Right atrium auricular region (tissue), 2 donors: ENCODE measurements around the gene RAB6B. TPM values are rescaled to one million over a fixed set of nuclear protein-coding genes. Genes with fewer than 3 reads are reported as not detected.

ENCODE experiments used
- DNase-seq: peaks from one replicate; pipeline ENCODE4 v3.0.0-alpha.2; 2019; ENCODE audit warnings: low spot score
- H3K27ac ChIP-seq, 2 donors: fragments of 200-600 bp; sonication (generic); 1 replicate in 1 of 2; 2 replicates in 1 of 2; pipeline ENCODE4 v1.5.1; 2016 to 2019
- H3K27me3 ChIP-seq, 2 donors: fragments of 200-600 bp; sonication (generic); one replicate each; pipeline versions ENCODE4 v1.5.1 to v1.6.0; 2017 to 2019
- H3K36me3 ChIP-seq: fragments of 200-600 bp; sonication (generic); one replicate; pipeline ENCODE4 v1.5.1; 2016
- H3K4me1 ChIP-seq, 2 donors: fragments of 200-600 bp; sonication (generic); one replicate each; pipeline versions ENCODE4 v1.5.1 to v1.6.0; 2017 to 2019
- H3K4me3 ChIP-seq, 2 donors: fragments of 200-600 bp; sonication (generic); 1 replicate in 1 of 2; 2 replicates in 1 of 2; pipeline ENCODE4 v1.5.1; 2017 to 2019; ENCODE audit warnings: mild to moderate bottlenecking in 1 of 2, moderate library complexity in 1 of 2
- H3K9me3 ChIP-seq, 2 donors: fragments of 200-600 bp; sonication (generic); one replicate each; pipeline ENCODE4 v1.5.1; 2019
- CTCF ChIP-seq, 2 donors: fragments of 200-600 bp; sonication (generic); IDR thresholded peaks; one replicate each; pipeline ENCODE4 v1.5.1; 2019; ENCODE audit warnings: antibody characterized with exemption in 2 of 2
- total RNA-seq, 2 donors: library from RNA; depleted of rRNA; stranded (reverse); fragments of >200 nt; gene quantifications; one replicate each; pipeline ENCODE4 v1.1.0, GENCODE V29; 2016

The RAB6B gene
- total RNA-seq, 2 donors from 2014 or later, result 9.5 to 11.5 TPM

- peaks cover 10% of the 10 kb centered on the region for H3K36me3 ChIP-seq
- DNase-seq, result peak; percentile 30
- H3K4me1 ChIP-seq, result no peaks in the 10 kb centered on the region
Observed at GRCh38 chr3:133836497-133837158, 59.1 kb downstream of the RAB6B start.

GRCh38 chr3:133835961-133836360, 59.7 kb downstream of the RAB6B start:
- H3K36me3 ChIP-seq, result peaks cover 10% of the 10 kb centered on the region

More at GRCh38 chr3:133836497-133837158, 59.1 kb downstream of the RAB6B start:
- no peaks in the 10 kb centered on the region for H3K9me3 ChIP-seq
- H3K4me3 ChIP-seq, result no peak overlapping the region
- H3K27me3 ChIP-seq, result no peaks in the 10 kb centered on the region
- H3K27ac ChIP-seq, result no peak overlapping the region
- TF ChIP-seq CTCF (IDR thresholded peaks at IDR 0.05), result no peak

GRCh38 chr3:133835418-133835743, 60.3 kb downstream of the RAB6B start:
- peak; percentile 7 for DNase-seq
- TF ChIP-seq CTCF (IDR thresholded peaks at IDR 0.05), result no peak
- no peak overlapping the region for H3K27ac ChIP-seq
- peaks cover 0 to under 1% of the 10 kb centered on the region in 2 donors for H3K4me1 ChIP-seq
- no peaks in the 10 kb centered on the region for H3K9me3 ChIP-seq
- no peaks in the 10 kb centered on the region for H3K27me3 ChIP-seq
- peaks cover 10% of the 10 kb centered on the region for H3K36me3 ChIP-seq
- no peak overlapping the region for H3K4me3 ChIP-seq

More at GRCh38 chr3:133835961-133836360, 59.7 kb downstream of the RAB6B start:
- Histone ChIP-seq H3K27ac (no peak overlapping the region), H3K4me3 (no peak overlapping the region), H3K9me3 (no peaks in the 10 kb centered on the region), H3K27me3 (no peaks in the 10 kb centered on the region), H3K4me1 (no peaks in the 10 kb centered on the region)
- peak; percentile 13 for DNase-seq
- TF ChIP-seq CTCF (IDR thresholded peaks at IDR 0.05), result no peak

GRCh38 chr3:133834621-133835417, 60.9 kb downstream of the RAB6B start:
- H3K4me3 ChIP-seq, result no peak overlapping the region
- TF ChIP-seq CTCF (IDR thresholded peaks at IDR 0.05), result no peak
- H3K27me3 ChIP-seq, result no peaks in the 10 kb centered on the region
- H3K9me3 ChIP-seq, result no peaks in the 10 kb centered on the region
- no peak overlapping the region for H3K27ac ChIP-seq
- peaks cover 0 to 6% of the 10 kb centered on the region in 2 donors for H3K4me1 ChIP-seq
- DNase-seq, result peak; percentile 54
- peaks cover 10% of the 10 kb centered on the region for H3K36me3 ChIP-seq

- H3K4me3 ChIP-seq, result no peak overlapping the region
- peaks cover 0 to 10% of the 10 kb centered on the region in 2 donors for H3K4me1 ChIP-seq
- H3K36me3 ChIP-seq, result peaks cover 10% of the 10 kb centered on the region
- DNase-seq, result peak; percentile 13
- no peaks in the 10 kb centered on the region for H3K9me3 ChIP-seq
- no peak for TF ChIP-seq CTCF (IDR thresholded peaks at IDR 0.05)
- no peak overlapping the region for H3K27ac ChIP-seq
- H3K27me3 ChIP-seq, result no peaks in the 10 kb centered on the region
Observed at GRCh38 chr3:133833880-133834620, 61.6 kb downstream of the RAB6B start.
